ENCODE data around the gene FBXL14. TPM values are rescaled to one million over a fixed set of nuclear protein-coding genes. Genes with fewer than 3 reads are reported as not detected.

Gene FBXL14
- total RNA-seq, 1 experiment from 2014 or later = 19.4 TPM

- Mint-ChIP-seq H3K9me3 (ENCODE audit: low read depth, unreplicated experiment) (no peaks in the 10 kb centered on the region), H3K36me3 (ENCODE audit: insufficient read depth, unreplicated experiment) (no peaks in the 10 kb centered on the region), H3K27ac (ENCODE audit: unreplicated experiment) (no peak overlapping the region), H3K27me3 (ENCODE audit: unreplicated experiment) (peaks cover 46% of the 10 kb centered on the region), H3K4me1 (ENCODE audit: low read depth, unreplicated experiment) (no peaks in the 10 kb centered on the region), H3K4me3 (ENCODE audit: low read depth, unreplicated experiment) (no peak overlapping the region)
- no peak for TF ChIP-seq CTCF (IDR thresholded peaks at IDR 0.05; ENCODE audit: unreplicated experiment)
- intact Hi-C loops (cut with micrococcal nuclease; ENCODE audit: unreplicated experiment) = no loop called here
- CTCF ChIA-PET = interaction anchor here (0.7 kb wide), 1 partner anchor 17 kb away, joined by 3 read pairs; no protein-coding TSS in a partner anchor
- no peak for DNase-seq
- BruUV-seq (replicated peaks) = no TSS peak
These were observed 27.8 kb downstream of the FBXL14 start for GRCh38 chr12:1566449-1567135.

- H3K27me3 Mint-ChIP-seq (ENCODE audit: unreplicated experiment) = peaks cover 39% of the 10 kb centered on the region
- H3K9me3 Mint-ChIP-seq (ENCODE audit: low read depth, unreplicated experiment) = no peaks in the 10 kb centered on the region
- no peak for DNase-seq
- no TSS peak for BruUV-seq (replicated peaks)
- no peaks in the 10 kb centered on the region for H3K36me3 Mint-ChIP-seq (ENCODE audit: insufficient read depth, unreplicated experiment)
- CTCF ChIA-PET = no interaction called here
- no peak for TF ChIP-seq CTCF (IDR thresholded peaks at IDR 0.05; ENCODE audit: unreplicated experiment)
- intact Hi-C loops (cut with micrococcal nuclease; ENCODE audit: unreplicated experiment) = no loop called here
- no peak overlapping the region for H3K27ac Mint-ChIP-seq (ENCODE audit: unreplicated experiment)
- H3K4me1 Mint-ChIP-seq (ENCODE audit: low read depth, unreplicated experiment) = no peaks in the 10 kb centered on the region
- no peak overlapping the region for H3K4me3 Mint-ChIP-seq (ENCODE audit: low read depth, unreplicated experiment)
These were observed 29.2 kb downstream of the FBXL14 start for GRCh38 chr12:1565172-1565571.

- Mint-ChIP-seq H3K27ac (ENCODE audit: unreplicated experiment) (no peak overlapping the region), H3K9me3 (ENCODE audit: low read depth, unreplicated experiment) (no peaks in the 10 kb centered on the region), H3K36me3 (ENCODE audit: insufficient read depth, unreplicated experiment) (no peaks in the 10 kb centered on the region), H3K4me3 (ENCODE audit: low read depth, unreplicated experiment) (no peak overlapping the region), H3K4me1 (ENCODE audit: low read depth, unreplicated experiment) (no peaks in the 10 kb centered on the region), H3K27me3 (ENCODE audit: unreplicated experiment) (peaks cover 39% of the 10 kb centered on the region)
- no peak for TF ChIP-seq CTCF (IDR thresholded peaks at IDR 0.05; ENCODE audit: unreplicated experiment)
- no TSS peak for BruUV-seq (replicated peaks)
- DNase-seq = no peak
- CTCF ChIA-PET = no interaction called here
- intact Hi-C loops (cut with micrococcal nuclease; ENCODE audit: unreplicated experiment) = no loop called here
These were observed 30.3 kb downstream of the FBXL14 start for GRCh38 chr12:1564067-1564466.

GRCh38 chr12:1562813-1563407, 31.5 kb downstream of the FBXL14 start:
- no peak for DNase-seq
- no peaks in the 10 kb centered on the region for H3K36me3 Mint-ChIP-seq (ENCODE audit: insufficient read depth, unreplicated experiment)
- no peak for TF ChIP-seq CTCF (IDR thresholded peaks at IDR 0.05; ENCODE audit: unreplicated experiment)
- no peak overlapping the region for H3K4me3 Mint-ChIP-seq (ENCODE audit: low read depth, unreplicated experiment)
- no peaks in the 10 kb centered on the region for H3K4me1 Mint-ChIP-seq (ENCODE audit: low read depth, unreplicated experiment)
- BruUV-seq (replicated peaks) = no TSS peak
- intact Hi-C loops (cut with micrococcal nuclease; ENCODE audit: unreplicated experiment) = no loop called here
- H3K27me3 Mint-ChIP-seq (ENCODE audit: unreplicated experiment) = peaks cover 33% of the 10 kb centered on the region
- CTCF ChIA-PET = interaction anchor here (0.6 kb wide), 2 partner anchors 346 to 495 kb away, joined by 3 to 4 read pairs; no protein-coding TSS in a partner anchor
- no peaks in the 10 kb centered on the region for H3K9me3 Mint-ChIP-seq (ENCODE audit: low read depth, unreplicated experiment)
- H3K27ac Mint-ChIP-seq (ENCODE audit: unreplicated experiment) = no peak overlapping the region
